ENCODE measurements around the gene LMCD1.

- no peak for TF ChIP-seq CTCF (IDR thresholded peaks at IDR 0.05)
- no peak for TF ChIP-seq POLR2A (IDR thresholded peaks at IDR 0.05; ENCODE audit: low read depth)
- TF ChIP-seq POLR2AphosphoS5 (IDR thresholded peaks at IDR 0.05) = no peak
These were observed 120.2 kb downstream of the LMCD1 start for GRCh38 chr3:8621872-8622271.
